Pulmonary artery endothelial cell (primary cell): Measurements from ENCODE around the gene UST. TPM values are rescaled to one million over a fixed set of nuclear protein-coding genes. Genes with fewer than 3 reads are reported as not detected.
"Not testable (repeated sequence)": the region's sequence is repeated elsewhere in the genome, so short reads cannot be mapped to it uniquely, and the experiment has no call there.

Experiments used
- DNase-seq: peaks from one replicate; pipeline ENCODE4 v3.0.0-alpha.2; 2011; ENCODE audit warnings: low read depth, low spot score
- total RNA-seq: library from RNA; depleted of rRNA; stranded (reverse); fragments of >200 nt; gene quantifications from 2 replicates; pipeline ENCODE4 v1.2.3, GENCODE V29; 2014

UST gene
- total RNA-seq, 1 donor from 2014 or later = 1.6 TPM

DNA sequence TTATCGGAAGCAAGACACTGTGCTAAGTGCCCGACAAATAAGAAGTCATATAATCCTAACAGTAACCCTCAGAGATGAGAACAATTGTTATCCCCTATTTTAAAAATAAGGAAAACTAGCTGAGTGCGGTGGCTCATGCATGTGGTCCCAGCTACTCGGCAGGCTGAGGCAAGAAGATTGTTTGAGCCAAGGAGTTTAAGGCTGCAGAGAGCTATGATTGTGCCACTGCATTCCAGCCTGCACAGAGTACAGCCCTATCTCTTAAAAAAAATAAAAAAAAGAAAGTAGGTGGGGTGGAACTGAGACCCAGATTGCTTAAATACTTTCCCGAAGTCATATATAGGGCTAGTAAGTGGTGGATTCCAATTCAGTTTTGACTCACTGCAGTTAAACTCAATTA is 84.7 kb downstream of the UST start:
- DNase-seq = no peak

DNA sequence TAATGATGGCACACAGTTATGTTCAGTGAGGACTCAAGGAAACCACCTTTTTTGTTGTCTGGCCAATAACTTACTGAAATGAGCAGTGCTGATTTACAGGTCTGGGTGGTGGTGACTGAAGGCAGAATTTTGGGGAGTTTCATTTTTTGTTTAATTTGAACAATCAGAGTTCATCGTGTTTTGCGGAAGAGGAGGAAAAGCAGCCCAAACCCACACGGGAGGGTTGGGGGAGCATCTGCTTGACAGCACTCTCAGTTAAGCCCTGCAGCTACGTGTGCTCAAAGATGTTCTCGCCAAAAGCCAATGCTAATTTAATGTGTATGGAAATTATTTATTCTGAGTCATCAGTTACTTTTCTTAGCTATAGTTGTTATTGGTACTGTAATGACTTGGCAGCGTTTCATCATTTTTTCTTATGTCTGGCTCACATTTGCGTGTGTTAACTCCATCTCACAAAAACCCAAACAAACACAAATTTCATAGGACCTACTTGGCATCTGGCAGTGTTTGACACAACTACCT is 89.2 kb downstream of the UST start:
- DNase-seq = no peak

- DNase-seq = no peak
Observed at GRCh38 chr6:148836751-148837150, 89.9 kb downstream of the UST start.

DNA sequence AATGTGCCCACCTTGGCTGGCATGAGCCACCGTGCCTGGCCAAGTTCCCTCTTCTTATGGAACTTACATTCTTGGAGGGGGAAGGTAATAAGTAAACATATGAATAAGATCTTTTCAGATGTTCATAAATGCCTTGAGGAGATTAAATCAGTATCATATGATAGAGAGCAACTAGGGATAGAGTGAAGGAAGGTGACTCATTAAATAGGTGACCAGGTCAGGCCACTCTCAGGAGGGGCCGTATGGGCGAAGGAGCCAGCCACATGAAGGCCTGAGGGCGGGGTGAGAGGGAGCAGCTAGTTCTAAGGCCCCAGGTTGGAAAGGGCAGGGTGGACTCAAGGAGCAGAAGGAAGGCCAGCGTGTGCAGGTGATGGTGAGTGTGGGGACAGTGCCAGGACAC is 91.1 kb downstream of the UST start:
- no peak for DNase-seq

DNA sequence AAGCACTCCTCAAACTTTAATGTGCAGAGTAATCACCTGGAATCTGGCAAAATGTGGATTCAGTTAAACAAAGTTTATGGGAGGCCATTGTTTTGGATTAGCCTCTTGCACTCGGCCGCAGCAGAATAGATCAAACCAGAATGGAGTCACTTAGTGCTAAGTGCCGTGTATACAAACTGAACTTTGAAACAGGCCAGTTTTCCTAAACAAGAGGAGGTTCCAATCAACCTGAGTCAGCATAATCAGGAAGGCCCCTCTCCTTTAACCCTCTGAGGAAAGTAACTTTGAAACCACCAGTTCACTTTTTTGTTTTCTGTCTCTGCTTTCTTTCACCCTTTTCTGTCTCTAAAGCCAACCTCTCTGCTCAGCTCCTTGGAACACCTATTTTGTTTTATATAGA is 92.2 kb downstream of the UST start:
- DNase-seq = no peak

DNA sequence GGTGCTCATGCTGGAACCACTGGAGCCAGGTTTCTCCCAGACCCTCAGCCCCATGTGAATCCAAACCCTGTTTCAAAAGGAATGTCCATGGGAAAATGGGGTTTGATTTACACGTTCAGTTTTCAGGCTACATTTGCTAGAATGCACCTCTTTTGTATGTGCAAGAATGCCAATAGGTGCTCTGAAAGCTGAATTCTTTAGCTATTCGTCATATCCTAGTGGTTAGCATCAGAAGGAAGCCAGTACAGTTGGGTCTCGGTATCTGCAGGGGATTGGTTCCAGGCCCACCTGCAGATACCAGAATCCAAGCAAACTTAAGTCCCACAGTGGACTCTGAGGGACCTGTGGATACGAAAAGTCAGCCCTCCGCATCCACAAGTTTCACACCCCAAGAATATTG is 93.4 kb downstream of the UST start:
- DNase-seq = no peak

DNA sequence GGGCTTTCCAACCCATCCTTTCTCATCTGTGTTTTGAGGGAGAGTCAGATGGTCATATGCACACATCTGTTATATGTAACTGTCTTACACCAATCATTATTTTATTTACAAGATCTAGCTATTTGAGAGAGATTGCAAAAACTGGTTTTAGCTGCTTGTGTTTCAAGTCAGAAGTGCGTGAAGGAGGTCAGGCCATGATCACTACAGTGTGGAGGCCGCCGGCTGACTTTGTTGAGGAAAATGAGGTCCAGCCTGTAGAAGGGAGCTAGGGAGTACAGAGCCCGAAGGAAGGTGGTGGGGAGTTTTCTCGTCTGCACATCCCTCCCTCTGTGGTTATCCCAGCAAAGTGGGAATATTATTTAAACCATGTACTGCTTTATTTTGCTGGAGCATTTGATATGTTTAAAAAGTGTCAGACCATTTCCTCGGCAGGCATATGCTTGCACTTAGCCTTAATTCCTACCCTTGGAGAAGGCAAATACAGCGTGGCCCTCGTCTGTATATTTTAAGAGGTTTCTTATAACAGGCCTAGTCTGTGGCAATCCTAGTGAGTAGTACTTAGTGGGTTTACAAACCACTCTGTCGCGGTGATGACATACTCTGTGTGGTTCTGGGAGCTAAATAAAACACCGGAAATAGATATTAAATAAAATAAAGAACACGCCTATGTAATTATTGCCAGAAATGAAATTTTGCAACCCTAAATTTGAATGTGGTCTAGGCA is 95.6 kb downstream of the UST start:
- DNase-seq = no peak

GRCh38 chr6:148845464-148845863 is 98.6 kb downstream of the UST start:
- no peak for DNase-seq

DNA sequence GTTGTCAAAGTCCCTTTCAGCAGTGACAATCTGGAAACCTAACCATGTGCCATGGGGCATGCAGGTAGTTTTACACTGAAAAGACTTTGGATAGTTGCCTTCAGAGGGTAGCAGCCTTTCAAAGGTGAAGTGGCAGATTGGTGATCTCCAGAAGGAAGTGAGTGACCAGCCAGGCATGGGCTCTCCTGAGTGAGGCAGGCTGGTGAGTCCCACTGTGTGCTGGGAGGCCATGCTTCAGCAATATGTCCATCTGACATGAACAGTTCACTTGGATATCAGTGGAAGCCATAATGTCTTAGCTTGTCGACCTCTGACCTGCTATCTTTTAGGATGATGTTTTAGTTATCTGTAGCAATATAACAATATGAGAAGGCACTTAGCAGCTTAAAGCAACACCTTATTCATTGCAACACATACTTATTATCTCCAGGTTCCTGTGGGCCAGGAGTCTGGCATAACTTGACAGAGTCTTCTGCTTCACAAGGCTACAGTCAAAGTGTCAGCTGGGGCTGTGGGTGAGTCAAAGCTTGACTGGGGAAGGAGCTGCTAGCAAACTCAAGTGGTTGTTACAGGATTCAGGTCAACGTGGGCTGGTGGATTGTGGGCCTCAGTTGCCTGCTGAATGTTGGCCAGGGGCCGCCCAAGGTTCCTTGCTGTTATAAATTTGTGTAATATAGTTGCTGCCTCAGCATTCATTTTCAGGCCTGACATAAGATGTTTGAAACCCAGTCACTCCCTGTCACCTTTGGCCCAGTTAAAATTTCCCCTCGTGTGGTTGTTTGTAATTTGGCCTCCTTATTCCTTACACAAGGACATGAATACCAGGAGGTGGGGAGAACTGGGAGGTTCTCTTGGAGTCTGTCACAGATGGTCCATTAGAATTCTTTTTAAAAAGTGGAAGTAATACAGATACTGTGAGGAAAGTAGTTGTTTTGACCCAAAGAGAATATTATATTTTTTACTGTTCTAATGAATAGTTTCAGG is 100.2 kb downstream of the UST start:
- DNase-seq = no peak

DNA sequence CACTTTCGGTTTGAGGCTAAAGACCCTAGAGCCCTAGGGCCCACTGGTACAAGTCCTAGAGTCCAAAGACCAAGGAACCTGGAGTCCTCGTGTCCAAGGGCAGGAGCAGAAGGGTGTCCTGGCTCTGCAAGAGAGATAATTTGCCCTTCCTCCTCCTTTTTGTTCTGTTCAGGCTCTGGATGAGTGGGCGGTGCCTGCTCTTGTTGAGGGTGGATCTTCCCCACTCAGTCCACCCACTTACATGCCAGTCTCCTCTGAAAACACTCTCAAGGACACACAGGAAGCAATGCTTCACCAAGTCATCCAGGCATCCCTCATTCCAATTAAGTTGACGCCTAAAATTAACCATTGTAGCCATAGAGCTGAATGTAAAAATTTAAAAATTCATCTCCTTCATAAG is 102.1 kb downstream of the UST start:
- no peak for DNase-seq

- not testable (repeated sequence) for DNase-seq
Observed at GRCh38 chr6:148849449-148849848, 102.6 kb downstream of the UST start.

GRCh38 chr6:148850964-148851363 is 104.1 kb downstream of the UST start:
- DNase-seq = no peak

DNA sequence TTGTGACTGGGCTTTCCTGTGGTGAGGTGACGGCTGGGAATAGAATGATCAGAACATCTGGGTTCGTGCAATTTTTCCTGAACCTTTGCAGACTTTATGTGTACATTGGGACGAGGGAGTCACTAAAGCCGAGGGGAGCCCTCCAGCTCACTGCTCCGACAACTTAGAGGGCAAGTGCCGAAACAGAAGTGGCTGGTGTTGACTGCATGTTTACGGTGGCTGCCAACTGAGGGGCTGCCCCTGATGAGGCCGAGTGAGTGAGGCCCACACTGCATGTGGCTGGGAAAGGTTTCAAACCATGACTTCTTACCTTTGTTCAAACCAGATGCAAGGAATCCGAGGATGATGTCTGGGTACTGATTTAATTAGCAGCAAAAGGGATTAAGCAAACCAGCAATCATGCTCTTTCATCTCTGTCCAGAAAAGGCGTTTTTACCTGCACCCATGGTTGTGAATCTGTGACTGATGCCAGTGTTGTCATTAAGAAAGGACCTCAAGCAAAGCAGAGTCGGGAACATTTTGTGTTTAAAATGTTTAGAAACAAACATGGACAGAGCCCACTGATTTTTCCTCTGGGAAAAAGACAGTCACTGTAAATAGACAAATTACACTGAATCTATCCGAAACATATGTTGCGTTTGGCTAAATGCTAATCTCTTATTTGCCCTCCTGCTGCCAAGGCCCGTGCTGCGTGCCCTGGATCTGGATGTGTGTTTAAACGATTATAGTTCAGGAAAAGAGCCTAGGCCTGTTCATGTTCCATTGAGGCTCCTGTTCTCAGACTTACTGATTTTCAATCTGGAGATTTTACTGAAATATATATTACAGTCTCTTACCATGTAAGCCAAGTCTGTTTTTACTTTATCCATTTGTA is 105.1 kb downstream of the UST start:
- DNase-seq = no peak

GRCh38 chr6:148852688-148853087 is 105.9 kb downstream of the UST start:
- DNase-seq = no peak

GRCh38 chr6:148853113-148853512 is 106.3 kb downstream of the UST start:
- DNase-seq = not testable (repeated sequence)

DNA sequence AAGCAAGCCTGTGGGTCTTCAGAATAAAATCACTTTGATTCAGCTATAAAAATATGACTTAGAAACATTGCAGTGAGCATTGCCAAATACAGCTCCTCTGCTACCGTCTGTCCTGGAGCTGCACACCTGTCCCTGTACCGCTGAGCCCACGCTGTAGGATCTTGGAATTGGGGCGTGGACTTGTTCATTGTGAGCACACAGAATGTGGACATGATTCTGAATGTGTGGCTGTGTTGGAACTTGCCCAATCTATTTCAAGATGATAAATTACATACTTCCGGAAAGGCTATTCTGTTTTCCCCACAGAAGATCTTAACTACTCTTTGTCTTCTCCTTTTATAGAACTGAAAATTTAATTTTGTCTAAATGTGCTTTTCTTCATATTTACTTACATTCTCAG is 107.3 kb downstream of the UST start:
- DNase-seq = no peak

DNA sequence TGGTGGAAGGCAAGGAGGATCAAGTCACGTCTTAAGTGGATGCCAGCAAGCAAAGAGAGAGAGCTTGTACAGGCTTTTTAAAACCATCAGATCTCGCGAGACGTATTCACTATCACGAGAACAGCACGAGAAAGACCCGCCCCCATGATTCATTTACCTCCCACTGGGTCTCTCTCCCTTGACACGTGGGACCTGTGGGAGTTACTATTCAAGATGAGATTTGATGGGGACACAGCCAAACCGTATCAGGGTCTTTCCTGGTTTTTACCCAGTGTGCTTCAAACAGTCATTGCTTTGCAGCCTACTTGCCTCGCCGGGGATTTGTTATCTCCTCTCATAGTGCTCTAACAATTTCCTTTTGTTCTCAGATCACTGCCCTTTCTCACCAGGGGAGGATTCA is 108.2 kb downstream of the UST start:
- DNase-seq = no peak

- no peak for DNase-seq
Observed at GRCh38 chr6:148855744-148856143, 108.9 kb downstream of the UST start.

DNA sequence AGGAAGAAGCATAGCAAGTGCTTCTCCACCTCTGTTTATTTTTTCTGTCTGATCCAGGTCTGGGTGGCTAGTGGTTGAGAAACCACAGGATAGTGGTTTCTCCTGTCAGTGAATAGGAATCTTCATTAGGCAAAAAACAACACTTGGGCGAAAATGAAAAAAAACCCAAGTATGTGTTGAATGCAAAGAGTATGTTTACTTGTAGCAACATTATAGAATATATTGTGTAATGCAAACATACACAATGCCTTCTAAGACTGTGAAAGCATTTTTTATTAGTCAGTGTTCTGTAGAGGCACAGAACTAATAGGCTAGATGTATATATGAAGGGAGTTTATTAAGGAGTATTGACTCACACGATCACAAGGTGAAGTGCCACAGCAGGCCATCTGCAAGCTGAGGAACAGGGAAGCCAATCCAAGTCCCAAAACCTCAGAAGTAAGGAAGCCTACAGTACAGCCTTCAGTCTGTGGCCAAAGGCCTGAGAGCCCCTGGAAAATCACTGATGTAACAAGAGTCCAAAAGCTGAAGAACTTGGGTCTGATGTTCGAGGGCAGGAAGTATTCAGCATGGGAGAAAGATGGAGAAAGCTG is 111.1 kb downstream of the UST start:
- DNase-seq = no peak

- DNase-seq = not testable (repeated sequence)
Observed at GRCh38 chr6:148864132-148864531, 117.3 kb downstream of the UST start.

- DNase-seq = no peak
Observed at GRCh38 chr6:148864941-148865340, 118.1 kb downstream of the UST start.
